ENCODE measurements around the gene RASSF8.

RASSF8 gene

DNA sequence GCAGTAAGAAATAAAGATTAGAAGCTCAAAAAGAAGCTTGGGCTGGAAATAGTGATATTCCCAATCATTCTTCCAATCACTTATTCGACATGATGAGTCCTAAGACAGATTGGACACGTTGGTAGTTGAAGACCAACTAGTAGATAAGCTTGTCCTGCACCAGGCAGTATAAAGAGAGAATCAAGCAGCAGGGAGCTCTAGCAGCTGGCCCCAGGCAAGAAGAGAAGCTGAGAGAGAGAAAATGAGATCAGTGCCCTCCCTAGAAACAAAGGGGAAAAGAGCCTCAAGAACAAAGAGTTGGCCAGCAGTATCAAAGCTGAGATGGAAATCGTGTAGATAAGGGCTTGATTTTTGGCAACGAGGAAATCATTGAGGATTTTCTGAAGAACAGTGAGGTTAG is 20.6 kb downstream of the RASSF8 start:
- H3K79me2 ChIP-seq (ENCODE audit: insufficient read depth, low read length): no peaks in the 10 kb centered on the region
- H3K27me3 ChIP-seq (ENCODE audit: low read length): no peaks in the 10 kb centered on the region
- no peaks in the 10 kb centered on the region for H3F3A ChIP-seq (ENCODE audit: insufficient read depth)
- H2AFZ ChIP-seq (ENCODE audit: low read depth, low read length, severe bottlenecking): no peak overlapping the region
- no peak overlapping the region for H3K27ac ChIP-seq (ENCODE audit: low read depth, low read length)
- H3K9me3 ChIP-seq (ENCODE audit: insufficient read depth, low read length): no peaks in the 10 kb centered on the region
- H3K9ac ChIP-seq (ENCODE audit: low read length): no peak overlapping the region
- no peaks in the 10 kb centered on the region for H3K9me2 ChIP-seq (replicated peaks; ENCODE audit: insufficient read depth, low read length)
- H3K36me3 ChIP-seq (ENCODE audit: low read length): no peaks in the 10 kb centered on the region
- H4K20me1 ChIP-seq (ENCODE audit: low read depth, low read length): no peaks in the 10 kb centered on the region
- TF ChIP-seq EZH2phosphoT487 (conservative IDR thresholded peaks at IDR 0.05; ENCODE audit: low read length): no peak
- TF ChIP-seq, protein P1, sequence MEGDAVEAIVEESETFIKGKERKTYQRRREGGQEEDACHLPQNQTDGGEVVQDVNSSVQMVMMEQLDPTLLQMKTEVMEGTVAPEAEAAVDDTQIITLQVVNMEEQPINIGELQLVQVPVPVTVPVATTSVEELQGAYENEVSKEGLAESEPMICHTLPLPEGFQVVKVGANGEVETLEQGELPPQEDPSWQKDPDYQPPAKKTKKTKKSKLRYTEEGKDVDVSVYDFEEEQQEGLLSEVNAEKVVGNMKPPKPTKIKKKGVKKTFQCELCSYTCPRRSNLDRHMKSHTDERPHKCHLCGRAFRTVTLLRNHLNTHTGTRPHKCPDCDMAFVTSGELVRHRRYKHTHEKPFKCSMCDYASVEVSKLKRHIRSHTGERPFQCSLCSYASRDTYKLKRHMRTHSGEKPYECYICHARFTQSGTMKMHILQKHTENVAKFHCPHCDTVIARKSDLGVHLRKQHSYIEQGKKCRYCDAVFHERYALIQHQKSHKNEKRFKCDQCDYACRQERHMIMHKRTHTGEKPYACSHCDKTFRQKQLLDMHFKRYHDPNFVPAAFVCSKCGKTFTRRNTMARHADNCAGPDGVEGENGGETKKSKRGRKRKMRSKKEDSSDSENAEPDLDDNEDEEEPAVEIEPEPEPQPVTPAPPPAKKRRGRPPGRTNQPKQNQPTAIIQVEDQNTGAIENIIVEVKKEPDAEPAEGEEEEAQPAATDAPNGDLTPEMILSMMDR (IDR thresholded peaks at IDR 0.05; ENCODE audit: insufficient read depth, low read length, poor library complexity, severe bottlenecking): no peak
- no peak overlapping the region for H3K4me2 ChIP-seq (ENCODE audit: low read depth, low read length, poor library complexity, severe bottlenecking)
- H3K4me3 ChIP-seq (ENCODE audit: insufficient read depth, low read length, poor library complexity, severe bottlenecking): no peak overlapping the region

DNA sequence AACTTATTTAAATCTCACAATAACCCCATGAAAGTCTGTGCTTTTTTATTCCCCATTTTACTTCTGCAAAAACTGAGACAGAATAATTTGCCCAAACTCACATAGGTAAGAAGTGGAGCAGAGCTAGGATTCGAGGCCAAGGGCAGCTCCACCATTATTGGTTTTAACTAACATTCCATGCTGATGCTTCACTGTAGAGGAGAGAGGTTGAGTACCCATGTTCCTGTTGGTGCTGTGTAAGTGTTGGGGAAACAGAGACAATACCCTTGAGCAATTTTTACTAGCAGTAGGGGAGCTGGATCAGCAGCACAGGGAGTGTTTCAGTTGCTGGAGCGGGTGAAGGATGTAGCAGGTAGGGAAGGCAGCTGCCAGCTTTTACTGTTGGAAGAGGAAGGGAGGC is 21.1 kb downstream of the RASSF8 start:
- no peaks in the 10 kb centered on the region for H3F3A ChIP-seq (ENCODE audit: insufficient read depth)
- H3K9me3 ChIP-seq (ENCODE audit: insufficient read depth, low read length): no peaks in the 10 kb centered on the region
- H3K4me3 ChIP-seq (ENCODE audit: insufficient read depth, low read length, poor library complexity, severe bottlenecking): no peak overlapping the region
- no peak overlapping the region for H3K9ac ChIP-seq (ENCODE audit: low read length)
- no peak overlapping the region for H3K27ac ChIP-seq (ENCODE audit: low read depth, low read length)
- H3K79me2 ChIP-seq (ENCODE audit: insufficient read depth, low read length): no peaks in the 10 kb centered on the region
- H3K27me3 ChIP-seq (ENCODE audit: low read length): no peaks in the 10 kb centered on the region
- TF ChIP-seq, protein P1 (IDR thresholded peaks at IDR 0.05; ENCODE audit: insufficient read depth, low read length, poor library complexity, severe bottlenecking): no peak
- no peak overlapping the region for H3K4me2 ChIP-seq (ENCODE audit: low read depth, low read length, poor library complexity, severe bottlenecking)
- H2AFZ ChIP-seq (ENCODE audit: low read depth, low read length, severe bottlenecking): no peak overlapping the region
- no peaks in the 10 kb centered on the region for H3K9me2 ChIP-seq (replicated peaks; ENCODE audit: insufficient read depth, low read length)
- H3K36me3 ChIP-seq (ENCODE audit: low read length): no peaks in the 10 kb centered on the region
- H4K20me1 ChIP-seq (ENCODE audit: low read depth, low read length): no peaks in the 10 kb centered on the region

GRCh38 chr12:25980035-25980434 is 21.6 kb downstream of the RASSF8 start:
- no peak overlapping the region for H3K9ac ChIP-seq (ENCODE audit: low read length)
- no peak for TF ChIP-seq EZH2phosphoT487 (conservative IDR thresholded peaks at IDR 0.05; ENCODE audit: low read length)
- TF ChIP-seq, protein P1 (IDR thresholded peaks at IDR 0.05; ENCODE audit: insufficient read depth, low read length, poor library complexity, severe bottlenecking): no peak
- H3F3A ChIP-seq (ENCODE audit: insufficient read depth): no peaks in the 10 kb centered on the region
- no peak overlapping the region for H2AFZ ChIP-seq (ENCODE audit: low read depth, low read length, severe bottlenecking)
- no peak overlapping the region for H3K4me3 ChIP-seq (ENCODE audit: insufficient read depth, low read length, poor library complexity, severe bottlenecking)
- no peaks in the 10 kb centered on the region for H3K9me3 ChIP-seq (ENCODE audit: insufficient read depth, low read length)
- no peaks in the 10 kb centered on the region for H3K9me2 ChIP-seq (replicated peaks; ENCODE audit: insufficient read depth, low read length)
- H3K27me3 ChIP-seq (ENCODE audit: low read length): no peaks in the 10 kb centered on the region
- no peaks in the 10 kb centered on the region for H3K79me2 ChIP-seq (ENCODE audit: insufficient read depth, low read length)
- no peak overlapping the region for H3K27ac ChIP-seq (ENCODE audit: low read depth, low read length)
- H3K4me2 ChIP-seq (ENCODE audit: low read depth, low read length, poor library complexity, severe bottlenecking): no peak overlapping the region
- H3K36me3 ChIP-seq (ENCODE audit: low read length): no peaks in the 10 kb centered on the region
- H4K20me1 ChIP-seq (ENCODE audit: low read depth, low read length): no peaks in the 10 kb centered on the region

DNA sequence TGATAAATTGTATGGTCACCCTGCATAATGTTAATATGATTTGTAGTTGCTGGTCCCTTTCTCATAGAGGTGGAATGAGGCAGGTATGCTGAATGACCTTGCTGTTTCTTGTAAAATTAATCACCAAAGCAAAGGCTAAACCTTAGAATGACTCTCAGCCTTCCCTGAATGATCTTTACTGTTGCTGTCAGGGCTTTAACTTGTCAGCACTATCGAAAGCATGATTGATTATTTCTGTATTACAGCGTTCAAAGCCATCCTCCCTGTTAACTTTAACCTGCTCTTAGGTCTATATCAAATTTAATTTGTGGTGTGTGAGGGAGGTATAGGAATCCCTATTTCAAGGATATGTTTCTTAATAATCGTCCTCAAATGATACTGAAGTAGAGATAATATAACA is 23.1 kb downstream of the RASSF8 start:
- Histone ChIP-seq H3K4me3 (ENCODE audit: insufficient read depth, low read length, poor library complexity, severe bottlenecking) (no peak overlapping the region), H3K79me2 (ENCODE audit: insufficient read depth, low read length) (no peaks in the 10 kb centered on the region), H3K9me2 (replicated peaks; ENCODE audit: insufficient read depth, low read length) (no peaks in the 10 kb centered on the region), H3K9me3 (ENCODE audit: insufficient read depth, low read length) (no peaks in the 10 kb centered on the region), H3K9ac (ENCODE audit: low read length) (no peak overlapping the region), H3K4me2 (ENCODE audit: low read depth, low read length, poor library complexity, severe bottlenecking) (no peak overlapping the region), H3K27ac (ENCODE audit: low read depth, low read length) (no peak overlapping the region), H3K36me3 (ENCODE audit: low read length) (no peaks in the 10 kb centered on the region), H4K20me1 (ENCODE audit: low read depth, low read length) (no peaks in the 10 kb centered on the region), H3F3A (ENCODE audit: insufficient read depth) (no peaks in the 10 kb centered on the region), H2AFZ (ENCODE audit: low read depth, low read length, severe bottlenecking) (no peak overlapping the region), H3K27me3 (ENCODE audit: low read length) (no peaks in the 10 kb centered on the region)
- TF ChIP-seq, protein P1 (IDR thresholded peaks at IDR 0.05; ENCODE audit: insufficient read depth, low read length, poor library complexity, severe bottlenecking): no peak
- no peak for TF ChIP-seq EZH2phosphoT487 (conservative IDR thresholded peaks at IDR 0.05; ENCODE audit: low read length)

All from SU-DHL-6 (cell line).